ENCODE results near the gene GNG7. TPM values are rescaled to one million over a fixed set of nuclear protein-coding genes. Genes with fewer than 3 reads are reported as not detected.
"Not testable (repeated sequence)": the region's sequence is repeated elsewhere in the genome, so short reads cannot be mapped to it uniquely, and the experiment has no call there.

Gene GNG7
- total RNA-seq, 4 donors from 2014 or later, result 2.1 to 4.3 (median 3.0) TPM

- Histone ChIP-seq H3K4me1 (no peaks in the 10 kb centered on the region), H3K27me3 (no peaks in the 10 kb centered on the region), H3K4me3 (no peak overlapping the region), H3K27ac (no peak overlapping the region), H3K9me3 (no peaks in the 10 kb centered on the region), H3K36me3 (no peaks in the 10 kb centered on the region)
- TF ChIP-seq POLR2AphosphoS5 (IDR thresholded peaks at IDR 0.05) (no peak), POLR2A (IDR thresholded peaks at IDR 0.05) (no peak), CTCF (IDR thresholded peaks at IDR 0.05) (no peak), EP300 (IDR thresholded peaks at IDR 0.05) (no peak)
- DNase-seq (ENCODE audit: low spot score in 2 of 2), result no peak
- WGBS, result 86% methylated on average over 8 of the region's 8 CpGs
Observed at GRCh38 chr19:2678044-2678671, 24.3 kb downstream of the GNG7 start.

- H3K36me3 ChIP-seq, result no peaks in the 10 kb centered on the region
- WGBS, result 75% methylated on average over 11 of the region's 12 CpGs
- H3K27me3 ChIP-seq, result no peaks in the 10 kb centered on the region
- no peak for DNase-seq (ENCODE audit: low spot score in 2 of 2)
- H3K27ac ChIP-seq, result no peak overlapping the region
- no peak for TF ChIP-seq POLR2AphosphoS5 (IDR thresholded peaks at IDR 0.05)
- no peak for TF ChIP-seq EP300 (IDR thresholded peaks at IDR 0.05)
- TF ChIP-seq POLR2A (IDR thresholded peaks at IDR 0.05), result no peak
- TF ChIP-seq CTCF (IDR thresholded peaks at IDR 0.05), result no peak
- no peaks in the 10 kb centered on the region for H3K4me1 ChIP-seq
- H3K4me3 ChIP-seq, result no peak overlapping the region
- H3K9me3 ChIP-seq, result no peaks in the 10 kb centered on the region
Observed at GRCh38 chr19:2676823-2677222, 25.7 kb downstream of the GNG7 start.

GRCh38 chr19:2675892-2676291, 26.6 kb downstream of the GNG7 start:
- H3K27ac ChIP-seq, result no peak overlapping the region
- H3K9me3 ChIP-seq, result no peaks in the 10 kb centered on the region
- TF ChIP-seq POLR2A (IDR thresholded peaks at IDR 0.05), result no peak
- no peak for TF ChIP-seq CTCF (IDR thresholded peaks at IDR 0.05)
- TF ChIP-seq EP300 (IDR thresholded peaks at IDR 0.05), result no peak
- no peak for TF ChIP-seq POLR2AphosphoS5 (IDR thresholded peaks at IDR 0.05)
- WGBS, result 19% methylated on average over 10 of the region's 11 CpGs
- H3K4me1 ChIP-seq, result no peaks in the 10 kb centered on the region
- no peaks in the 10 kb centered on the region for H3K36me3 ChIP-seq
- H3K4me3 ChIP-seq, result no peak overlapping the region
- DNase-seq (ENCODE audit: low spot score in 2 of 2), result no peak
- H3K27me3 ChIP-seq, result no peaks in the 10 kb centered on the region

- WGBS, result 94% methylated on average over 6 of the region's 16 CpGs
- no peak overlapping the region for H3K27ac ChIP-seq
- no peak for DNase-seq (ENCODE audit: low spot score in 2 of 2)
- H3K36me3 ChIP-seq, result no peaks in the 10 kb centered on the region
- H3K27me3 ChIP-seq, result no peaks in the 10 kb centered on the region
- H3K4me1 ChIP-seq, result no peaks in the 10 kb centered on the region
- TF ChIP-seq CTCF (IDR thresholded peaks at IDR 0.05) (no peak), POLR2A (IDR thresholded peaks at IDR 0.05) (no peak), POLR2AphosphoS5 (IDR thresholded peaks at IDR 0.05) (no peak), EP300 (IDR thresholded peaks at IDR 0.05) (no peak)
- H3K4me3 ChIP-seq, result no peak overlapping the region
- H3K9me3 ChIP-seq, result no peaks in the 10 kb centered on the region
Observed at GRCh38 chr19:2670217-2670616, 32.3 kb downstream of the GNG7 start.

- Histone ChIP-seq H3K36me3 (no peaks in the 10 kb centered on the region), H3K9me3 (no peaks in the 10 kb centered on the region), H3K4me3 (no peak overlapping the region), H3K4me1 (no peaks in the 10 kb centered on the region), H3K27me3 (no peaks in the 10 kb centered on the region), H3K27ac (no peak overlapping the region)
- WGBS, result 69% methylated on average over 15 of the region's 15 CpGs
- DNase-seq (ENCODE audit: low spot score in 2 of 2), result no peak
- no peak for TF ChIP-seq POLR2AphosphoS5 (IDR thresholded peaks at IDR 0.05)
- no peak for TF ChIP-seq CTCF (IDR thresholded peaks at IDR 0.05)
- no peak for TF ChIP-seq EP300 (IDR thresholded peaks at IDR 0.05)
- no peak for TF ChIP-seq POLR2A (IDR thresholded peaks at IDR 0.05)
Observed at GRCh38 chr19:2668175-2668763, 34.2 kb downstream of the GNG7 start.

- not testable (repeated sequence) for H3K27me3 ChIP-seq; H3K27ac ChIP-seq; H3K4me3 ChIP-seq; DNase-seq (ENCODE audit: low spot score in 2 of 2); H3K9me3 ChIP-seq; H3K4me1 ChIP-seq; H3K36me3 ChIP-seq
- WGBS, result 96% methylated on average over 10 of the region's 10 CpGs
Observed at GRCh38 chr19:2667349-2667748, 35.1 kb downstream of the GNG7 start.

All from suprapubic skin (tissue), 4 donors.